ENCODE results near the gene MAGEA6. TPM values are rescaled to one million over a fixed set of nuclear protein-coding genes. Genes with fewer than 3 reads are reported as not detected.

The MAGEA6 gene
- total and polyA plus RNA-seq, 9 of the 15 experiments (the other 6 are each of a cell fraction or from before 2014, with no cell fraction given): 15.4 to 132 (median 95.5) TPM

DNA sequence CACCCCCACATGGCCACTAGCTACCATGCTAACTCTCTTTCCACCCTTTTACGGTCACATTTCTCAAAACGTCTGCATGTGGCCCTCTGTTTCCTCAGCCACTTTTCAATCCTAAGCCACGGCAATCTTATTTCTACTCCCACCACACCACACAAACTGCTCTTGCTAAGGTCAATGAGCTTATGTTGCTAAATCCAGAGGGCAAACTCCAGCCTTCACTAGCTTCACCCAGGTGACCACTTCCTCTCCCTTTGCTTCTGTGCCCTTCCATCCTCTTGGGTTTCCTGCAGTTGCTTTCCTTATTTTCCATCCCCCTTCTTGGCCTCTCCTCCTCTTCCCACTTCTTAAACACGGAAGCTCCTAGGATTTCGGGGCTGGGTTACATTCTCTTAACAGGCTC is 44.6 kb upstream of the MAGEA6 start:
- Histone ChIP-seq H3K4me1 (replicated peaks in 1 of 2; ENCODE audit: control insufficient read depth in 2 of 2, insufficient read depth in 2 of 2, low read length in 2 of 2) (peaks cover 0 to 8% of the 10 kb centered on the region in 2 experiments; a peak in 2 of 5 replicates), H3K4me3 (no peak overlapping the region), H3K9ac (ENCODE audit: insufficient read depth in 1 of 2, low read depth in 2 of 2, low read length in 2 of 2) (no peak overlapping the region), H2AFZ (ENCODE audit: low read depth, low read length) (no peak overlapping the region), H3K36me3 (ENCODE audit: control insufficient read depth, insufficient read depth, low read length) (no peaks in the 10 kb centered on the region), H3K9me3 (replicated peaks; ENCODE audit: control insufficient read depth, insufficient read depth, low read depth, low read length) (no peaks in the 10 kb centered on the region), H3K27ac (ENCODE audit: extremely low read depth, low read depth, low read length) (no peak overlapping the region), H3K4me2 (ENCODE audit: insufficient read depth, low read length) (no peak overlapping the region), H3K27me3 (ENCODE audit: control insufficient read depth in 2 of 2, insufficient read depth in 2 of 2, low read length in 2 of 2) (no peaks in the 10 kb centered on the region), H3K79me2 (ENCODE audit: control insufficient read depth, insufficient read depth, low read length) (no peaks in the 10 kb centered on the region), H4K20me1 (replicated peaks; ENCODE audit: control insufficient read depth, insufficient read depth, low read length) (no peaks in the 10 kb centered on the region), H3K9me1 (ENCODE audit: control insufficient read depth, insufficient read depth, low read length) (no peaks in the 10 kb centered on the region)
- WGBS (ENCODE audit: insufficient coverage, low coverage, missing lambda C conversion rate): 47% methylated on average over 5 of the region's 5 CpGs
- BruUV-seq (replicated peaks): no TSS peak
- POLR2A ChIA-PET: interaction anchor here (0.6 kb wide), 1 partner anchor 342 kb away, joined by 3 read pairs; no protein-coding TSS in a partner anchor
- CTCF ChIA-PET (ENCODE audit: low intra/inter-chr PET ratio): no interaction called here
- in situ Hi-C loops (cut with MboI): no loop called here
- DNase-seq (ENCODE audit: extremely low read depth in 1 of 4, low spot score in 3 of 4) (no peak), ATAC-seq (no peak), FAIRE-seq (no peak)
- TF ChIP-seq MCM5 (IDR thresholded peaks at IDR 0.05; ENCODE audit: low read depth): no peak
- intact Hi-C loops (cut with micrococcal nuclease): no loop called here

DNA sequence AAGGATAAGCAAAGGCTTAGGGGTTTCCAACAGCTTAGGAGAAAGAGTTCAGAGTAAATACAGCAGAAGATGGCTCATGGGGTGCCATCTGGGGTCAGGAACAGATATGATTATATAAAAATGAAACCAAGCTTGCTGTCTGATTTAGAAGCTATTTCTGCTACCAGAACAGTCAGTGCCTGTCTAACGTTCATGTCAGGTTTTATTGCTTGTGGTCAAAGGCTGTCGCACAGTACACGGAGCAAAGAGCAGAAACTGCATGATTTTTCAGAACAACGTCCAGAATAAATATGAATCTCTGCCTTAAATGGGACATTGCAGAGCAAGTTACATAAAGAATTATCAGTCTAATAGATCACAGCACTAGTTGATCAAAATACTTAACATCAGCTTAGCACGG is 43.7 kb upstream of the MAGEA6 start:
- no peak overlapping the region for H3K27ac ChIP-seq (ENCODE audit: extremely low read depth, low read depth, low read length)
- no peak for FAIRE-seq
- H2AFZ ChIP-seq (ENCODE audit: low read depth, low read length): no peak overlapping the region
- H3K9ac ChIP-seq (ENCODE audit: insufficient read depth in 1 of 2, low read depth in 2 of 2, low read length in 2 of 2): no peak overlapping the region
- no peak overlapping the region for H3K4me3 ChIP-seq
- BruUV-seq (replicated peaks): no TSS peak
- 60% methylated on average over 5 of the region's 5 CpGs for WGBS (ENCODE audit: insufficient coverage, low coverage, missing lambda C conversion rate)
- H3K9me3 ChIP-seq (replicated peaks; ENCODE audit: control insufficient read depth, insufficient read depth, low read depth, low read length): no peaks in the 10 kb centered on the region
- ChIA-PET CTCF (ENCODE audit: low intra/inter-chr PET ratio) (no interaction called here), POLR2A (interaction anchor here (0.5 to 1.3 kb wide), 3 partner anchors 11 to 173 kb away, joined by 3 to 5 read pairs (median 4); no protein-coding TSS in a partner anchor)
- no peaks in the 10 kb centered on the region for H4K20me1 ChIP-seq (replicated peaks; ENCODE audit: control insufficient read depth, insufficient read depth, low read length)
- no peaks in the 10 kb centered on the region for H3K27me3 ChIP-seq (ENCODE audit: control insufficient read depth in 2 of 2, insufficient read depth in 2 of 2, low read length in 2 of 2)
- peaks cover 0 to 8% of the 10 kb centered on the region in 2 experiments; a peak in 2 of 5 replicates for H3K4me1 ChIP-seq (replicated peaks in 1 of 2; ENCODE audit: control insufficient read depth in 2 of 2, insufficient read depth in 2 of 2, low read length in 2 of 2)
- ATAC-seq: no peak
- no peaks in the 10 kb centered on the region for H3K36me3 ChIP-seq (ENCODE audit: control insufficient read depth, insufficient read depth, low read length)
- DNase-seq (ENCODE audit: extremely low read depth in 1 of 4, low spot score in 3 of 4): no peak
- in situ Hi-C loops (cut with MboI) (no loop called here), intact Hi-C loops (cut with micrococcal nuclease) (no loop called here)
- H3K79me2 ChIP-seq (ENCODE audit: control insufficient read depth, insufficient read depth, low read length): no peaks in the 10 kb centered on the region
- no peaks in the 10 kb centered on the region for H3K9me1 ChIP-seq (ENCODE audit: control insufficient read depth, insufficient read depth, low read length)
- H3K4me2 ChIP-seq (ENCODE audit: insufficient read depth, low read length): no peak overlapping the region
- TF ChIP-seq KAT8 (IDR thresholded peaks at IDR 0.05; ENCODE audit: low read depth): no peak
- no peak for TF ChIP-seq TRIM28 (IDR thresholded peaks at IDR 0.05)
- no peak for TF ChIP-seq TOE1 (IDR thresholded peaks at IDR 0.05; ENCODE audit: borderline replicate concordance)
- no peak for TF ChIP-seq TOE1 (CRISPR knock-in tag; IDR thresholded peaks at IDR 0.05; ENCODE audit: borderline replicate concordance, low read depth)
- no peak for TF ChIP-seq HNRNPH1 (optimal IDR thresholded peaks at IDR 0.05; ENCODE audit: low read depth, low read length)
- no peak for TF ChIP-seq SNIP1 (IDR thresholded peaks at IDR 0.05; ENCODE audit: low read depth)
- TF ChIP-seq NUFIP1 (IDR thresholded peaks at IDR 0.05; ENCODE audit: partially characterized antibody): no peak
- no peak for TF ChIP-seq ZNF253 (CRISPR knock-in tag; conservative IDR thresholded peaks at IDR 0.05)
- TF ChIP-seq THRAP3 (IDR thresholded peaks at IDR 0.05; ENCODE audit: borderline replicate concordance): no peak
- TF ChIP-seq STAG1 (CRISPR knock-in tag; IDR thresholded peaks at IDR 0.05; ENCODE audit: borderline replicate concordance): no peak
- TF ChIP-seq, protein P1, sequence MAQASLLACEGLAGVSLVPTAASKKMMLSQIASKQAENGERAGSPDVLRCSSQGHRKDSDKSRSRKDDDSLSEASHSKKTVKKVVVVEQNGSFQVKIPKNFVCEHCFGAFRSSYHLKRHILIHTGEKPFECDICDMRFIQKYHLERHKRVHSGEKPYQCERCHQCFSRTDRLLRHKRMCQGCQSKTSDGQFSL (CRISPR knock-in tag; IDR thresholded peaks at IDR 0.05): no peak
- TF ChIP-seq, protein P1 (tag; IDR thresholded peaks at IDR 0.05): no peak
- TF ChIP-seq, protein P2, sequence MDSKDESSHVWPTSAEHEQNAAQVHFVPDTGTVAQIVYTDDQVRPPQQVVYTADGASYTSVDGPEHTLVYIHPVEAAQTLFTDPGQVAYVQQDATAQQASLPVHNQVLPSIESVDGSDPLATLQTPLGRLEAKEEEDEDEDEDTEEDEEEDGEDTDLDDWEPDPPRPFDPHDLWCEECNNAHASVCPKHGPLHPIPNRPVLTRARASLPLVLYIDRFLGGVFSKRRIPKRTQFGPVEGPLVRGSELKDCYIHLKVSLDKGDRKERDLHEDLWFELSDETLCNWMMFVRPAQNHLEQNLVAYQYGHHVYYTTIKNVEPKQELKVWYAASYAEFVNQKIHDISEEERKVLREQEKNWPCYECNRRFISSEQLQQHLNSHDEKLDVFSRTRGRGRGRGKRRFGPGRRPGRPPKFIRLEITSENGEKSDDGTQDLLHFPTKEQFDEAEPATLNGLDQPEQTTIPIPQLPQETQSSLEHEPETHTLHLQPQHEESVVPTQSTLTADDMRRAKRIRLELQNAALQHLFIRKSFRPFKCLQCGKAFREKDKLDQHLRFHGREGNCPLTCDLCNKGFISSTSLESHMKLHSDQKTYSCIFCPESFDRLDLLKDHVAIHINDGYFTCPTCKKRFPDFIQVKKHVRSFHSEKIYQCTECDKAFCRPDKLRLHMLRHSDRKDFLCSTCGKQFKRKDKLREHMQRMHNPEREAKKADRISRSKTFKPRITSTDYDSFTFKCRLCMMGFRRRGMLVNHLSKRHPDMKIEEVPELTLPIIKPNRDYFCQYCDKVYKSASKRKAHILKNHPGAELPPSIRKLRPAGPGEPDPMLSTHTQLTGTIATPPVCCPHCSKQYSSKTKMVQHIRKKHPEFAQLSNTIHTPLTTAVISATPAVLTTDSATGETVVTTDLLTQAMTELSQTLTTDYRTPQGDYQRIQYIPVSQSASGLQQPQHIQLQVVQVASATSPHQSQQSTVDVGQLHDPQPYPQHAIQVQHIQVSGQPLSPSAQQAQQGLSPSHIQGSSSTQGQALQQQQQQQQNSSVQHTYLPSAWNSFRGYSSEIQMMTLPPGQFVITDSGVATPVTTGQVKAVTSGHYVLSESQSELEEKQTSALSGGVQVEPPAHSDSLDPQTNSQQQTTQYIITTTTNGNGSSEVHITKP (IDR thresholded peaks at IDR 0.05; ENCODE audit: partially characterized antibody): no peak

Data from K562 (cell line).